Liver (tissue), 9 donors: ENCODE measurements around the gene HDLBP. TPM values are rescaled to one million over a fixed set of nuclear protein-coding genes. Genes with fewer than 3 reads are reported as not detected.

Experiments used
- DNase-seq: peaks from one replicate; pipeline ENCODE4 v3.0.0-alpha.2; 2017; ENCODE audit warnings: low spot score
- H3K27ac ChIP-seq, 2 donors: one replicate each; pipeline ENCODE4 v1.7.0; 2013; ENCODE audit warnings: inconsistent platforms in 2 of 2, low read length in 2 of 2, control low read depth in 1 of 2, low read depth in 1 of 2, mild to moderate bottlenecking in 1 of 2
- H3K27me3 ChIP-seq, 4 donors: one replicate each; pipeline versions ENCODE4 v1.6.1 to v1.7.0; 2013; ENCODE audit warnings: low read length in 3 of 4, inconsistent platforms in 1 of 4, mild to moderate bottlenecking in 1 of 4, moderate library complexity in 1 of 4; ENCODE audit not compliant: control insufficient read depth in 4 of 4, insufficient read depth in 4 of 4
- H3K36me3 ChIP-seq, 4 donors: one replicate each; pipeline versions ENCODE4 v1.6.1 to v1.7.0; 2013; ENCODE audit warnings: low read length in 3 of 4, mild to moderate bottlenecking in 3 of 4, low read depth in 1 of 4, moderate library complexity in 1 of 4; ENCODE audit not compliant: control insufficient read depth in 4 of 4, insufficient read depth in 3 of 4
- H3K4me1 ChIP-seq, 4 donors: one replicate each; pipeline versions ENCODE4 v1.6.1 to v1.7.0; 2013; ENCODE audit warnings: low read length in 3 of 4, mild to moderate bottlenecking in 3 of 4, moderate library complexity in 1 of 4; ENCODE audit not compliant: control insufficient read depth in 4 of 4, insufficient read depth in 4 of 4
- H3K4me3 ChIP-seq, 3 donors: one replicate each; pipeline versions ENCODE4 v1.6.1 to v1.7.0; 2013; ENCODE audit warnings: low read length in 3 of 3, control low read depth in 1 of 3, low read depth in 1 of 3, mild to moderate bottlenecking in 1 of 3
- H3K9ac ChIP-seq, 2 donors: one replicate each; pipeline ENCODE4 v1.7.0; 2013; ENCODE audit warnings: low read length in 2 of 2, mild to moderate bottlenecking in 2 of 2, moderate library complexity in 2 of 2, control low read depth in 1 of 2, low read depth in 1 of 2
- H3K9me3 ChIP-seq, 4 donors: one replicate each; pipeline versions ENCODE4 v1.6.1 to v1.7.0; 2013; ENCODE audit warnings: low read length in 3 of 4; ENCODE audit not compliant: control insufficient read depth in 4 of 4
- ATF3 ChIP-seq: IDR thresholded peaks from 2 replicates; pipeline ENCODE4 v1.6.1; 2016; ENCODE audit warnings: antibody characterized with exemption
- CTCF ChIP-seq: fragments of 150-350 bp; IDR thresholded peaks from 2 replicates; pipeline ENCODE4 v1.5.1; 2017; ENCODE audit warnings: improper control_type of control experiment, low read depth, low read length; ENCODE audit not compliant: missing input control
- EGR1 ChIP-seq, 2 donors: IDR thresholded peaks; 2 replicates each; pipeline ENCODE4 v1.6.1; 2016 to 2018; ENCODE audit warnings: antibody characterized with exemption in 2 of 2, low read depth in 2 of 2
- FOXA1 ChIP-seq: IDR thresholded peaks from 2 replicates; pipeline ENCODE4 v1.6.1; 2016; ENCODE audit warnings: antibody characterized with exemption
- FOXA2 ChIP-seq: IDR thresholded peaks from 2 replicates; pipeline ENCODE4 v1.6.1; 2016; ENCODE audit warnings: antibody characterized with exemption
- GABPA ChIP-seq, 2 donors: IDR thresholded peaks in 1 of 2; conservative IDR thresholded peaks in 1 of 2; 2 replicates each; pipeline ENCODE4 v1.6.1; 2016; ENCODE audit warnings: antibody characterized with exemption in 2 of 2, mild to moderate bottlenecking in 1 of 2, moderate library complexity in 1 of 2
- HNF4A ChIP-seq, 2 donors: conservative IDR thresholded peaks; 2 replicates each; pipeline ENCODE4 v1.6.1; 2016; ENCODE audit warnings: antibody characterized with exemption in 2 of 2, mild to moderate bottlenecking in 2 of 2
- HNF4G ChIP-seq: IDR thresholded peaks from 2 replicates; pipeline ENCODE4 v1.6.1; 2016; ENCODE audit warnings: antibody characterized with exemption
- JUND ChIP-seq, 2 donors: IDR thresholded peaks; 2 replicates each; pipeline ENCODE4 v1.6.1; 2016; ENCODE audit warnings: antibody characterized with exemption in 2 of 2
- RAD21 ChIP-seq, 2 donors: IDR thresholded peaks; 2 replicates each; pipeline ENCODE4 v1.6.1; 2016; ENCODE audit warnings: antibody characterized with exemption in 2 of 2, mild to moderate bottlenecking in 2 of 2
- RXRA ChIP-seq, 2 donors: IDR thresholded peaks; 2 replicates each; pipeline ENCODE4 v1.6.1; 2017 to 2018; ENCODE audit warnings: antibody characterized with exemption in 2 of 2, mild to moderate bottlenecking in 1 of 2
- SP1 ChIP-seq: IDR thresholded peaks from 2 replicates; pipeline ENCODE4 v1.6.1; 2018; ENCODE audit warnings: antibody characterized with exemption, mild to moderate bottlenecking
- TAF1 ChIP-seq: conservative IDR thresholded peaks from 2 replicates; pipeline ENCODE4 v1.6.1; 2016; ENCODE audit warnings: antibody characterized with exemption, mild to moderate bottlenecking
- YY1 ChIP-seq: IDR thresholded peaks from 2 replicates; pipeline ENCODE4 v1.6.1; 2016; ENCODE audit warnings: antibody characterized with exemption, mild to moderate bottlenecking
- WGBS: extraction: QIAGEN DNeasy Blood & Tissue Kit; methylation state at CpG from one replicate; pipeline ENCODE4 v1.1.7; 2013; 5-methylcytosine and 5-hydroxymethylcytosine counted together
- polyA plus RNA-seq, 2 donors: library from polyadenylated mRNA; stranded (reverse) in 1 of 2; unstranded in 1 of 2; fragments of 200-250 nt in 1 of 2; fragments of >200 nt in 1 of 2; fragmentation: Nextera tagmentation in 1 of 2; extraction: Ambion mirVana in 1 of 2; gene quantifications; one replicate each; pipeline versions ENCODE4 v1.2.1 to v1.2.3, GENCODE V29; 2013 to 2015
- total RNA-seq, 2 donors: library from RNA; depleted of rRNA; stranded (reverse); fragments of >200 nt; gene quantifications; one replicate each; pipeline ENCODE4 v1.2.3, GENCODE V29; 2014
- TF ChIP-seq, protein P1 (sequence below): IDR thresholded peaks from 2 replicates; pipeline ENCODE4 v1.6.1; 2016; ENCODE audit warnings: antibody characterized with exemption
- TF ChIP-seq, protein P2 (sequence below): IDR thresholded peaks from 2 replicates; pipeline ENCODE4 v1.6.1; 2016; ENCODE audit warnings: antibody characterized with exemption
- donor health status: healthy.
- donor health status: healthy.
- donor health status: healthy.
- donor health status: healthy.
- donor health status: healthy.

HDLBP gene
- total and polyA plus RNA-seq, 4 donors = 219 to 580 (median 258) TPM

- H3K27me3 ChIP-seq = no peaks in the 10 kb centered on the region
- 70% methylated on average over 10 of the region's 10 CpGs for WGBS
- no peak overlapping the region for H3K9ac ChIP-seq
- H3K4me1 ChIP-seq = peaks cover 0 to 13% (median 6%) of the 10 kb centered on the region in 4 donors
- no peak for TF ChIP-seq JUND (IDR thresholded peaks at IDR 0.05)
- TF ChIP-seq FOXA1 = no peak
- no peak for TF ChIP-seq ATF3
- TF ChIP-seq EGR1 (IDR thresholded peaks at IDR 0.05; ENCODE audit: low read depth in 2 of 2) = no peak
- TF ChIP-seq FOXA2 = no peak
- TF ChIP-seq CTCF = no peak
- TF ChIP-seq SP1 = no peak
- no peak for TF ChIP-seq RXRA (IDR thresholded peaks at IDR 0.05)
- TF ChIP-seq, protein P1, sequence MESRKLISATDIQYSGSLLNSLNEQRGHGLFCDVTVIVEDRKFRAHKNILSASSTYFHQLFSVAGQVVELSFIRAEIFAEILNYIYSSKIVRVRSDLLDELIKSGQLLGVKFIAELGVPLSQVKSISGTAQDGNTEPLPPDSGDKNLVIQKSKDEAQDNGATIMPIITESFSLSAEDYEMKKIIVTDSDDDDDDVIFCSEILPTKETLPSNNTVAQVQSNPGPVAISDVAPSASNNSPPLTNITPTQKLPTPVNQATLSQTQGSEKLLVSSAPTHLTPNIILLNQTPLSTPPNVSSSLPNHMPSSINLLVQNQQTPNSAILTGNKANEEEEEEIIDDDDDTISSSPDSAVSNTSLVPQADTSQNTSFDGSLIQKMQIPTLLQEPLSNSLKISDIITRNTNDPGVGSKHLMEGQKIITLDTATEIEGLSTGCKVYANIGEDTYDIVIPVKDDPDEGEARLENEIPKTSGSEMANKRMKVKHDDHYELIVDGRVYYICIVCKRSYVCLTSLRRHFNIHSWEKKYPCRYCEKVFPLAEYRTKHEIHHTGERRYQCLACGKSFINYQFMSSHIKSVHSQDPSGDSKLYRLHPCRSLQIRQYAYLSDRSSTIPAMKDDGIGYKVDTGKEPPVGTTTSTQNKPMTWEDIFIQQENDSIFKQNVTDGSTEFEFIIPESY = no peak
- TF ChIP-seq GABPA (IDR thresholded peaks at IDR 0.05 in 1 of 2, conservative IDR thresholded peaks at IDR 0.05 in 1 of 2) = no peak
- no peak for TF ChIP-seq YY1
- TF ChIP-seq HNF4A (conservative IDR thresholded peaks at IDR 0.05) = no peak
- H3K27ac ChIP-seq = no peak overlapping the region
- no peak for DNase-seq
- H3K9me3 ChIP-seq = no peaks in the 10 kb centered on the region
- H3K4me3 ChIP-seq = no peak overlapping the region
- no peaks in the 10 kb centered on the region for H3K36me3 ChIP-seq
These were observed 101.3 kb downstream of the HDLBP start for GRCh38 chr2:241214209-241214608.

- TF ChIP-seq, protein P2, sequence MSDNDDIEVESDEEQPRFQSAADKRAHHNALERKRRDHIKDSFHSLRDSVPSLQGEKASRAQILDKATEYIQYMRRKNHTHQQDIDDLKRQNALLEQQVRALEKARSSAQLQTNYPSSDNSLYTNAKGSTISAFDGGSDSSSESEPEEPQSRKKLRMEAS = no peak
- TF ChIP-seq RXRA (IDR thresholded peaks at IDR 0.05) (no peak), FOXA1 (no peak), JUND (IDR thresholded peaks at IDR 0.05) (no peak), SP1 (no peak), TAF1 (no peak), GABPA (IDR thresholded peaks at IDR 0.05 in 1 of 2, conservative IDR thresholded peaks at IDR 0.05 in 1 of 2) (no peak), ATF3 (no peak), HNF4G (no peak), EGR1 (IDR thresholded peaks at IDR 0.05; ENCODE audit: low read depth in 2 of 2) (no peak), HNF4A (conservative IDR thresholded peaks at IDR 0.05) (no peak), RAD21 (IDR thresholded peaks at IDR 0.05) (no peak), CTCF (no peak)
- TF ChIP-seq, protein P1 = no peak
- Histone ChIP-seq H3K27ac (no peak overlapping the region), H3K4me3 (no peak overlapping the region), H3K4me1 (peaks cover 0 to 7% (median 1%) of the 10 kb centered on the region in 4 donors), H3K9ac (no peak overlapping the region), H3K27me3 (no peaks in the 10 kb centered on the region), H3K36me3 (no peaks in the 10 kb centered on the region), H3K9me3 (no peaks in the 10 kb centered on the region)
- no peak for DNase-seq
- WGBS = 82% methylated on average over 7 of the region's 7 CpGs
These were observed 101.9 kb downstream of the HDLBP start for GRCh38 chr2:241213567-241213966.
